Central memory CD8-positive, alpha-beta T cell (primary cell): ENCODE results near the gene PLXNA2.

ENCODE experiments used
- ATAC-seq: fragments of 150-1000 bp; cut with Tn5 transposase; replicated peaks from 2 replicates; pipeline ENCODE4 v1.10.0; 2022; ENCODE audit warnings: mild to moderate bottlenecking, moderate FRiP score, moderate number of reproducible peaks; ENCODE audit not compliant: poor library complexity, severe bottlenecking; ENCODE audit errors: extremely low read depth
- DNase-seq, 2 donors: peaks; one replicate each; pipeline ENCODE4 v3.0.0; 2021; ENCODE audit warnings: low spot score in 2 of 2
- H3K27ac Mint-ChIP-seq: one replicate; pipeline ENCODE4 v1.8.0; 2022; ENCODE audit warnings: low read depth, mild to moderate bottlenecking, moderate library complexity, mixed read lengths
- H3K27me3 Mint-ChIP-seq: one replicate; pipeline ENCODE4 v1.8.0; 2022; ENCODE audit warnings: mixed read lengths
- H3K36me3 Mint-ChIP-seq: one replicate; pipeline ENCODE4 v1.8.0; 2022; ENCODE audit warnings: mild to moderate bottlenecking, moderate library complexity, mixed read lengths; ENCODE audit not compliant: insufficient read depth
- H3K4me1 Mint-ChIP-seq: one replicate; pipeline ENCODE4 v1.8.0; 2022; ENCODE audit warnings: mixed read lengths
- H3K4me3 Mint-ChIP-seq: one replicate; pipeline ENCODE4 v1.8.0; 2022; ENCODE audit warnings: mild to moderate bottlenecking, moderate library complexity, mixed read lengths
- H3K9me3 Mint-ChIP-seq: one replicate; pipeline ENCODE4 v1.8.0; 2022; ENCODE audit warnings: mixed read lengths

Gene PLXNA2

GRCh38 chr1:208222376-208223126 lies 21.6 kb downstream of the PLXNA2 start:
- ATAC-seq, result no peak
- Mint-ChIP-seq H3K4me3 (no peak overlapping the region), H3K9me3 (no peaks in the 10 kb centered on the region), H3K27ac (no peak overlapping the region), H3K27me3 (peaks cover 36% of the 10 kb centered on the region), H3K36me3 (peaks cover 2% of the 10 kb centered on the region), H3K4me1 (no peaks in the 10 kb centered on the region)
- DNase-seq, result no peak

GRCh38 chr1:208221291-208221622 lies 22.9 kb downstream of the PLXNA2 start:
- ATAC-seq, result no peak
- Mint-ChIP-seq H3K4me3 (no peak overlapping the region), H3K9me3 (no peaks in the 10 kb centered on the region), H3K27me3 (peaks cover 36% of the 10 kb centered on the region), H3K36me3 (peaks cover 2% of the 10 kb centered on the region), H3K27ac (no peak overlapping the region), H3K4me1 (no peaks in the 10 kb centered on the region)
- DNase-seq, result no peak

GRCh38 chr1:208219659-208220282 lies 24.4 kb downstream of the PLXNA2 start:
- Mint-ChIP-seq H3K27ac (no peak overlapping the region), H3K36me3 (peaks cover 2% of the 10 kb centered on the region)

GRCh38 chr1:208219098-208219658 lies 25.0 kb downstream of the PLXNA2 start:
- Mint-ChIP-seq H3K27ac (no peak overlapping the region), H3K27me3 (peaks cover 20% of the 10 kb centered on the region), H3K4me3 (no peak overlapping the region), H3K36me3 (peaks cover 2% of the 10 kb centered on the region), H3K4me1 (no peaks in the 10 kb centered on the region), H3K9me3 (no peaks in the 10 kb centered on the region)
- DNase-seq (no peak), ATAC-seq (no peak)

More at GRCh38 chr1:208219659-208220282, 24.4 kb downstream of the PLXNA2 start:
- Mint-ChIP-seq H3K4me3 (no peak overlapping the region), H3K27me3 (peaks cover 26% of the 10 kb centered on the region), H3K9me3 (no peaks in the 10 kb centered on the region), H3K4me1 (no peaks in the 10 kb centered on the region)
- DNase-seq, result no peak
- ATAC-seq, result no peak

- Mint-ChIP-seq H3K27ac (no peak overlapping the region), H3K4me3 (no peak overlapping the region), H3K4me1 (no peaks in the 10 kb centered on the region), H3K9me3 (no peaks in the 10 kb centered on the region), H3K27me3 (peaks cover 13% of the 10 kb centered on the region), H3K36me3 (peaks cover 2% of the 10 kb centered on the region)
- ATAC-seq (no peak), DNase-seq (no peak)
These were observed 25.7 kb downstream of the PLXNA2 start for GRCh38 chr1:208218237-208219097.

- peaks cover 2% of the 10 kb centered on the region for H3K36me3 Mint-ChIP-seq
- H3K4me3 Mint-ChIP-seq, result no peak overlapping the region
- H3K9me3 Mint-ChIP-seq, result no peaks in the 10 kb centered on the region
- H3K27ac Mint-ChIP-seq, result no peak overlapping the region
- DNase-seq, result no peak
- H3K4me1 Mint-ChIP-seq, result no peaks in the 10 kb centered on the region
- peaks cover 9% of the 10 kb centered on the region for H3K27me3 Mint-ChIP-seq
- no peak for ATAC-seq
These were observed 26.4 kb downstream of the PLXNA2 start for GRCh38 chr1:208217781-208218180.

- H3K9me3 Mint-ChIP-seq, result no peaks in the 10 kb centered on the region
- ATAC-seq, result no peak
- no peak overlapping the region for H3K27ac Mint-ChIP-seq
- no peaks in the 10 kb centered on the region for H3K27me3 Mint-ChIP-seq
- no peaks in the 10 kb centered on the region for H3K4me1 Mint-ChIP-seq
- no peak for DNase-seq
- H3K4me3 Mint-ChIP-seq, result no peak overlapping the region
- peaks cover 2% of the 10 kb centered on the region for H3K36me3 Mint-ChIP-seq
These were observed 27.4 kb downstream of the PLXNA2 start for GRCh38 chr1:208216806-208217205.

GRCh38 chr1:208216062-208216461 lies 28.1 kb downstream of the PLXNA2 start:
- DNase-seq (no peak), ATAC-seq (no peak)
- H3K4me3 Mint-ChIP-seq, result no peak overlapping the region
- peaks cover 2% of the 10 kb centered on the region for H3K36me3 Mint-ChIP-seq
- no peaks in the 10 kb centered on the region for H3K4me1 Mint-ChIP-seq
- no peaks in the 10 kb centered on the region for H3K9me3 Mint-ChIP-seq
- H3K27me3 Mint-ChIP-seq, result no peaks in the 10 kb centered on the region
- no peak overlapping the region for H3K27ac Mint-ChIP-seq

GRCh38 chr1:208215393-208215792 lies 28.8 kb downstream of the PLXNA2 start:
- Mint-ChIP-seq H3K9me3 (no peaks in the 10 kb centered on the region), H3K4me1 (no peaks in the 10 kb centered on the region), H3K4me3 (no peak overlapping the region), H3K27ac (no peak overlapping the region), H3K36me3 (peaks cover 2% of the 10 kb centered on the region), H3K27me3 (no peaks in the 10 kb centered on the region)
- ATAC-seq (no peak), DNase-seq (no peak)

GRCh38 chr1:208213786-208214185 lies 30.4 kb downstream of the PLXNA2 start:
- Mint-ChIP-seq H3K4me1 (no peaks in the 10 kb centered on the region), H3K27ac (no peak overlapping the region), H3K36me3 (no peaks in the 10 kb centered on the region), H3K4me3 (no peak overlapping the region), H3K27me3 (no peaks in the 10 kb centered on the region), H3K9me3 (no peaks in the 10 kb centered on the region)
- DNase-seq (no peak), ATAC-seq (no peak)

GRCh38 chr1:208212893-208213292 lies 31.3 kb downstream of the PLXNA2 start:
- Mint-ChIP-seq H3K4me1 (no peaks in the 10 kb centered on the region), H3K27ac (no peak overlapping the region), H3K36me3 (no peaks in the 10 kb centered on the region), H3K4me3 (no peak overlapping the region), H3K27me3 (no peaks in the 10 kb centered on the region), H3K9me3 (no peaks in the 10 kb centered on the region)
- ATAC-seq (no peak), DNase-seq (no peak)

- Mint-ChIP-seq H3K27me3 (no peaks in the 10 kb centered on the region), H3K36me3 (no peaks in the 10 kb centered on the region), H3K9me3 (no peaks in the 10 kb centered on the region), H3K4me1 (no peaks in the 10 kb centered on the region), H3K27ac (no peak overlapping the region), H3K4me3 (no peak overlapping the region)
- DNase-seq (no peak), ATAC-seq (no peak)
These were observed 32.0 kb downstream of the PLXNA2 start for GRCh38 chr1:208211921-208212843.
